Activated T-cell treated with anti-CD3 and anti-CD28 coated beads, Interleukin-2, amount 50 U/mL, for 24 hours (primary cell): ENCODE measurements around the gene KCNQ1OT1.

Experiments used
- DNase-seq: peaks from one replicate; pipeline ENCODE4 v3.0.0-alpha.2; 2020
- H3K27ac Mint-ChIP-seq: 2 replicates; pipeline ENCODE4 v1.8.0; 2020; ENCODE audit warnings: mild to moderate bottlenecking, mixed read lengths
- H3K27me3 Mint-ChIP-seq: 2 replicates; pipeline ENCODE4 v1.8.0; 2020; ENCODE audit warnings: mixed read lengths
- H3K36me3 Mint-ChIP-seq: 2 replicates; pipeline ENCODE4 v1.8.0; 2020; ENCODE audit warnings: low read depth, mixed read lengths
- H3K4me1 Mint-ChIP-seq: 2 replicates; pipeline ENCODE4 v1.8.0; 2020; ENCODE audit warnings: low read depth, mixed read lengths
- H3K4me3 Mint-ChIP-seq: 2 replicates; pipeline ENCODE4 v1.8.0; 2020; ENCODE audit warnings: mild to moderate bottlenecking, moderate library complexity, mixed read lengths
- H3K9me3 Mint-ChIP-seq: 2 replicates; pipeline ENCODE4 v1.8.0; 2020; ENCODE audit warnings: mixed read lengths

Gene KCNQ1OT1

DNA sequence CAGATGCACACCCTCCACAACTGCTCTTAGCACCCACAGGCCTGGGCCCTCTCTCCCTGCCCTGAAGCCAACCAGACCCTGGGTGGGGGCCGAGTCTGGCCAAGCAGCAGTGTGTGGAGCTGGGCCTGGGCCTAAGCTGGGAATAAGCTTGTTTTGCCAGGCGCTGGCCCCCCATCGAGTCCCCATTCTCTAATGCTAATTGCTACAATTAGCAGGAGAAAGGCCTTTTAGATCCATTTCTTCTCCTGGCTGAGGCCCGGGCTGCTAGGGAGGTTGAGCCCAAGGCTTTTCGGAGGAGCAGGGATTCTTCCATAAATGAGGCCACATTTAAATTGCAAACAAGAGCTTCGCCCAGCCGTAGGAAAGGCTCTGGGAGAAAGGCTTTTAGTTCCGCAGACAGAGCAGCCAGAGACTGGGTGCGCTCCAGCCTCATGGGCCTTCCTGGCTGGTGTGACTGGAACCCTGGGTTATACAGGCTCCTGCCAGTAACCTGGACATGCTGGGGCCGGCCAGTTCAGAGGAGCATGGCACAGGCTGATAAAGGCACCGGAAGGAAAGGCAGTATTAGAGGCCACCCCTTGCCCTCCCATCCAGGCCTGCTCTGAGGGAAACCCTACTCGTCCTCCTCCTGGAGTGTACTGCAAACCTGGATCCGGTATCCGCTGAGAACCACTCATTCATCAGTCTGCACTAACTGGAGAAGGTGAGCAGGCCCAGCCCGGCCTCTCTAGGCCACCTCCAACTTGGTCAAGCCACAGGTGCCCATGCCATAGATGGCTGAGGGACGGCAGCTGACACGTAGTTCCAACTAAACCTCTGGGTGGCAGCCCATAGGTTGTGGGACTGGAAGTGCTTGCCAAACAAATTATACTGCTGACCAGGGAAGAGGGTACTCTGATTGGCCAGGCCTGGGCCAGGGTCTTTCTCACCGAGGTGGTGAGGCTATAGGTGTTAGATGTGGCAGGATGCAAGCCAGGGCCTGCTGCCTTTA, 6.2 kb downstream of the KCNQ1OT1 start:
- Mint-ChIP-seq H3K4me1 (peaks cover 11% of the 10 kb centered on the region), H3K27ac (no peak overlapping the region), H3K27me3 (no peaks in the 10 kb centered on the region), H3K4me3 (no peak overlapping the region), H3K36me3 (peaks cover 7% of the 10 kb centered on the region), H3K9me3 (no peaks in the 10 kb centered on the region)
- DNase-seq = no peak

DNA sequence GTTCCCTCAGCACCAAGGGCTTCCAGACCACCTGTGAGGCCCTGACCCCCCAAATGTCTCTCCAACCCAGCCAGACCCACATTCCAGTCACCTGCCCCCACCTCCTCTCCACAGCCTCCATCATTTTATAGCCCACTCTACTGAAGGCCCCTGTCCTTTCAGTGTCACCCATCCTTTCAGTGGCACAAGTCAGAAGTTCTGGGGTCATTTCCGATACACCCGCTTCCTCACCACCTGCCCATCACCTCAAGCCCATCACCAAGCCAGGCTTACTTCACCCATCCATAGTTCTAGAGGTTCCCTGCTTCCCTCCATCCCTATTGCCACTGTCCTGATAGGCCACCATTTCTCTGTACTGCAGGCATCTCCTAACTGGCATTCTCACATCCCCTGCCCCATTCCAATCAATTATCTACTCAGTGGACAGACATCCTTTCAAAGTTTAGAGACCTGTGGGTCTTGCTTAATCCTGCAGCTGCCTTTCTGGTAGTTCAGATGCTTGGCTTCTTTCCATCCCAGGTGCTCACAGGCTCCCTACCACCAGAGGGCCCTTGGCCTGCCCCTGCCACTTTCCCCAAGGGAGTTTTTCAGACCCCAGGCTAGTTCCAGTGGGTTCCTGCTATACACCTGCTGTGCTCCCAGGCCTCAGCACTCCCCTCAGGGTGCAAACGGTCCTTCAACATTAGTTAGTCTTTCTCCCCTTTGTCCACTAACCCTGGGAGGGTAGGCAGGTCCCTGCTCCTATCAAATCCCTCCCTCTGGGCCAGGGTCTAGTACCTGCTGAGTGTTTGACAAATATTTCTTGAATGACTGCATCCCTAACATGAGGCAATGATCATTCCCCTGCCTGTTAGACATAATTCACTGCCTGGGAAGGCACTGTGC, 7.6 kb downstream of the KCNQ1OT1 start:
- no peaks in the 10 kb centered on the region for H3K27me3 Mint-ChIP-seq
- H3K4me3 Mint-ChIP-seq = no peak overlapping the region
- no peak for DNase-seq
- H3K4me1 Mint-ChIP-seq = peaks cover under 1% of the 10 kb centered on the region
- H3K36me3 Mint-ChIP-seq = peaks cover 3% of the 10 kb centered on the region
- H3K9me3 Mint-ChIP-seq = no peaks in the 10 kb centered on the region
- no peak overlapping the region for H3K27ac Mint-ChIP-seq

DNA sequence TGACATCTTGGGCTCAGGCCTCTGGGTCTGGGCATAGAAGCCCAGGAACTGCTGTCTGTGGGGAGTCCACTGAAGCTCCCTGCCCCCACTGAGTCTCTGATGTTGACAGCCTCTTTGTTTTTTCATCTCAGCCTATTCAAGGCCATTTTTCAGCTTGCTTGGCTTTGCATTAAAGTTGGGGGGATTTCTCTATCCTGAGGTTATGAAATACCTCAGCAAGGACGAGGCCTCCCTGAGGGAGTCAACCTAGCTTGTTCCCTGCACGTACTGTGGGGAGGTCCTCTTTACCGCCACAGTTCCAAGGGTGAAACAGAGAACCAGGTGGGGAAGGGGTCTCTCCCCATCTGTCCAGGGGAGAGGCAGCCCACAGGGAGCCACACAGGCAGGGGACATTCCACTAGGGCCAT, 8.4 kb downstream of the KCNQ1OT1 start:
- H3K36me3 Mint-ChIP-seq = no peaks in the 10 kb centered on the region
- H3K27me3 Mint-ChIP-seq = no peaks in the 10 kb centered on the region
- no peaks in the 10 kb centered on the region for H3K4me1 Mint-ChIP-seq
- H3K4me3 Mint-ChIP-seq = no peak overlapping the region
- no peak for DNase-seq
- no peak overlapping the region for H3K27ac Mint-ChIP-seq
- H3K9me3 Mint-ChIP-seq = no peaks in the 10 kb centered on the region

DNA sequence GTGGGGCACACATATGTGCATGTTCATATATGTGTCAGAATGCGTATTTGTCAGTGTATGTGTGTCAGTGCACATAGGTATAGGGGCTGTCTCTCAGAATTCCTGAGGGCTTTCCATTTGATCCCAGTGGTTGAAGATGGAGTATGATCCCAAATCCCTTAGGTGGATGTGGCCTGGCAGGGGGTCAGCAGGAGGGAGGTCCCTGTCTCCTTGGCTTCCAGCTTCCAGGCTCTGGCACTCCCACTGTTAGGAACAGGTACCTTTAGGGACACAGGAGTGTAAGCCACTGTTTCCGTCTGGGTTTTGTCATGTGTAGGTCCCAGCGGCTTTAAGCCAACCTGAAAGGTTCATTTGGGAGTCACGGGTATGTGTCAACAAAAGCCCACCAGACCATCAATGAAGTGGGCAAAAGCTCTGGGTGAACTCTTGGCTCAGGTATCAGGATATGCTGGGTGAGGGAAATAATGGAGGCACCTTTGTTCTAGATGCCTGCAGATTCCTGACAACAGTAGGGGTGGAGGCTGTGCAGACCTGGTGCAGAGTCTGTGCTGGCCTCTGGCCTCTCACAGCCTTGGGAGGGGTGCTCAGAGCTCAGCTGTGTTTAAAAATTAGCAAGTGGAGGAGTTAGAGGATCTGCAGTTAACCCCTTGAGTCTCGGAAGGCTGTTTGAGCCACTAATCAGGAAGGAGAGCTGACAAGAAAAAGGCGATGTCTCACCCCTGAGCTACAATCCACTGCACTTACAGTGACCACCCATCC, 9.0 kb downstream of the KCNQ1OT1 start:
- no peak for DNase-seq
- no peaks in the 10 kb centered on the region for H3K36me3 Mint-ChIP-seq
- no peaks in the 10 kb centered on the region for H3K9me3 Mint-ChIP-seq
- H3K27me3 Mint-ChIP-seq = no peaks in the 10 kb centered on the region
- H3K4me1 Mint-ChIP-seq = no peaks in the 10 kb centered on the region
- no peak overlapping the region for H3K4me3 Mint-ChIP-seq
- H3K27ac Mint-ChIP-seq = no peak overlapping the region

DNA sequence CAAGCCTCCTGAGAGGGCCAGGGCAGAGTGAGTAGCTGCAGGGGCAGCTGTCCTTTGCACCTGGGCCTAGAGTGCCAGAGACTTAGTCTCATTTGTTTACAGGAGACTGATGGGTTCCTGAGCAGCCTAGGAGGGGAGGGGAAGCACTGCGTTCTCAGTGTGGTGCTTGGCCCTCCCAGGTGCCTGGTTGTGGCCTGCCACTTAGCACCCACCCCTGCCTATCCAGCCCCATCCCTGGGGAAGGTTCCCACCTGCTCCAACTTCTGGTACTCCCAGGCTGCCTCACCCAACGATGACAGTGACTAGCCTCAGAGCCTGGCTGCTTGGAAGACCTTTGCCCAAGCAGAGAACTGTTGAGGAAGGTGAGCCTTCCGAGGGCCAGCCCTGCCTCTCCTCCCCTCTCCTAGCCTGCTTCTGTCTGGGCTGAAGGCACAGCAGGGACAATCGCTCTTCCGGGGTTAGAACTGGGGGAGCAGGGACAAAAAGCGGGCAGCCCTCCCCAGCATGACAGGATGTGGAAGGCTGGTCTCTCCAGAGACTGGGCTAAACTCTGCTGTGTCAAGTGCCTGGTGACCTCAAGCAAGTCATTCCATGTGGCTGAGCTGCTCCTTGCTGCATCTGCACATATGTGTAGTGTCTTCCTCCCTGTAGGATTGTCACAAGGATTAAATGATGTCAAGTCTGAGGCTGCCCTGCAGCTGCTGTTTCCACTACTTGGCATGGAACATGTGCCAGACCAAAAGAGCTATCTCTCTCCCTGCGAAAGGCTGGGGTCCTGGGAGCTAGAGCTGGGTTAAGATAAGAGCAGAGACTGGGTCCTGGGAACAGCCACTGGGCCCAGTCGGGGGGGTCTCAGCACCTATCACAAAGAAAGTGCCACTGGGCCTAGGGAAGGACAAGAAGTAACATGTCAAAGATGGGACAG, 9.9 kb downstream of the KCNQ1OT1 start:
- Mint-ChIP-seq H3K4me3 (no peak overlapping the region), H3K27ac (no peak overlapping the region), H3K4me1 (no peaks in the 10 kb centered on the region), H3K9me3 (no peaks in the 10 kb centered on the region), H3K36me3 (peaks cover 2% of the 10 kb centered on the region), H3K27me3 (no peaks in the 10 kb centered on the region)
- no peak for DNase-seq

DNA sequence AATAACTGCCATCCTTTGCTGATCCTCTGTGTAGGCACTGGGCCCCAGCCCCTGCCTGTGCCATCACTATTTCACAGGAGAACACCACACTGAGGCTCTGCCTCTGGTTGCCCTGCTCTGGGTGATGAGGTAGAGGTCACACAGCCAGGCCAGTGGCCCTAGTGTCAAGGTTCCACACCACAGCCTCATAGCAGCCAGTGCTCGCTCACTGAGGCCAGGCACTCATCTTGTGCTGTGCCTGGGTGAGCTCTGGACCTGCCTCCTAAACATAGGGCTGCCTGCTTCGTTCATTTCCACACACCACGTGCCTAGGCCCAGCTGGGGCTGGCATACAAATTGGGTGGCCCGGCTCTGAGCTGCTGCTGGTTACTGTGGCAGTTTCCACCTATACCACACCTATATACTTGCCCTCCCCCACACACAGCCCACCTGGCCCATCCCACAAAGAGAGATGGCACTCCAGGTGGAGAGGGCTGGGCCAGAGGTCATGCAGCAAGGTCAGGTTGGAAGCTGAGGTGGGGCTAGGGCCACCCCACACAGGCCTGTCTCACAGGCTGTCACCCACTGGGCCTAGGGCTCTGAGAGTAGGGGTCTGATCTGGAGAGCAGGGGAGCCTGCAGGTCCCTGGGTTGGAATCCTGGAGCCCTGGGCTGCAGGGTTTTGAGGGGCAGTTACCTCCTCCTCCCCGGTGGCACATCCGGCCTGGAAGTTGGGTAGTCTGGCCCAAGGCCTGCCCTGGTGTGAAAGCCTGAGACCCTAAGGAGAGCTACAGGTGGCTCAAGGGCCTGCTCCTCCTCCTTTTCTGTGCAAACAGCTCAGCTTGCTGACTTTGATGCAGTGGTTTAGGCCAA, 11.2 kb downstream of the KCNQ1OT1 start:
- no peaks in the 10 kb centered on the region for H3K9me3 Mint-ChIP-seq
- H3K4me3 Mint-ChIP-seq = no peak overlapping the region
- H3K27ac Mint-ChIP-seq = no peak overlapping the region
- no peak for DNase-seq
- peaks cover 4% of the 10 kb centered on the region for H3K36me3 Mint-ChIP-seq
- H3K4me1 Mint-ChIP-seq = no peaks in the 10 kb centered on the region
- H3K27me3 Mint-ChIP-seq = no peaks in the 10 kb centered on the region

DNA sequence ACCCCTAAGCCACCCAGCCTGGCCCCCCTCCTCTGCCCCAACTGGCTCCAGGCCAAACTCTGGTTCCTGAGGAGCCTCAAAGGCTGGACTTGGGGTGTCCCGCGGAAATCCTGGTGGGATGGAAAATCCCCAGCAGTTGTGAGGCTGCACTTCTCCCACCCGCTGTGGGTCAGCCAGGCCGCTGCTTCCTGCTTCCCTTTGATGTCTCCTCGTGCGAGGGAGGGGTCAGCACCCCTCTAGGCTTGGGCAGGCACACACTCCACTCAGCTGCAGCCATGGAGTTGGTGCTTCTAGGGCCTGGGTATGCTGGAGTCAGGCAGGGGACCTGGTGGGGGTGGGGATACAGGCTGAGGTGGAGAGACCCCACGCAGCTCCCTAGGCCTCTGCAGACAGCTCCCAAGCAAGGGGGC, 12.0 kb downstream of the KCNQ1OT1 start:
- Mint-ChIP-seq H3K27me3 (no peaks in the 10 kb centered on the region), H3K4me1 (no peaks in the 10 kb centered on the region), H3K36me3 (peaks cover 4% of the 10 kb centered on the region), H3K9me3 (no peaks in the 10 kb centered on the region), H3K27ac (no peak overlapping the region), H3K4me3 (no peak overlapping the region)
- no peak for DNase-seq

DNA sequence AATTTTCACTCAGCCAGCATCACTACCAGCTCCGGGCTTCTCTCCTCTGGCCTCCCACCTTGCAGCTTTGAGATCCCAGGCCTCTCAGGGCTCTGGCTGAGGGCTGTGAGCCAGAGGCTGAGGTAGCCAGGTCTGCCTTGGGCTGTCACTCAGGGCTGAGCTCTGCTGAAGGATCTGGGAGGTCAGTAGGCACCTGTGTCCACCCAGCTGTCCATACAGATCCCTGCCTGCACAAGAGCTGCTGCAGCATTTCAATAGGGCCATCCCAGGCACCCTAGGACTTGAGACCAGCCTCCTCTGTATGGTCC, 12.6 kb downstream of the KCNQ1OT1 start:
- no peak for DNase-seq
- peaks cover 4% of the 10 kb centered on the region for H3K36me3 Mint-ChIP-seq
- H3K27me3 Mint-ChIP-seq = no peaks in the 10 kb centered on the region

DNA sequence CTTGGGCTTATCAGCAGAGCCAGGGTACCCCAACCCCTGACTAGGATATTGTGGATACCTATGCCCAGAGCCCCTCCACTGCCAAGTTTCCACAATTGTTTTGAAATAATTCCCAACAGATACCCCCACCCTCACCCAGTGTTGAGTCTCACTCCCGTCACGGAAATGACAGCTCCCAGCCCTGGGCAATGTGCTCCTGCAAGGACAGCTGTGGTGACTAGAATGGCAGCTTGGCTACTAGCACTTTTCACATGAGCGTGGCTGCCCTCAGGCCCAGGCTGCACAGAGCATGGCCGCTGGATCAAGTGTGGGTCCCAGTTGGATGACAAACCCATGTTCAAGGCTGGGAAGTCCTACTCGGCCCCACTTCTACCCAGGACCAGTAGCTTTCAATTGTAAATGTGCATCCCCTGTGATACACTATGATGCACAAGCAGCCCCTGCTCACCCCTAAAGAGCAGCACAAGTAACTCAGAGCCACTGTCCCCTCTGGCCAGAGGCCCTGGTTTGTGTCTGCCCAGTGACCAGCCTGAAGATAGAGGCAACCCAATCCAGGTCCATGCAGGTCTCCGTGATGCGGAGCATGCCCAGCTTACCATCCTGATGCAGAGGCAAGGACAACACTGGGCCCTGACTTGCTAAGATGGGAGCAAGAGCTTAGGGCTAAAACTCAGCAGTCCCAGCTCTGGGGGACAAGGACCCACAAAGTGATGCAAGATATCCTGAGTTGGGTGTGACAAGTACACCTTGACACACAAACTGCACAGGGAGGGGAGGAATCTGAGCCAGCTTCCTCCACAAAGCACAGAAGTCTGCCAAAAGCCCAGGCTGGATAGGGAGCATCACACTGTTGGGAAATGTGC, 13.2 kb downstream of the KCNQ1OT1 start:
- Mint-ChIP-seq H3K27me3 (no peaks in the 10 kb centered on the region), H3K36me3 (peaks cover 4% of the 10 kb centered on the region), H3K9me3 (no peaks in the 10 kb centered on the region), H3K27ac (no peak overlapping the region), H3K4me3 (no peak overlapping the region), H3K4me1 (no peaks in the 10 kb centered on the region)
- DNase-seq = no peak

More for the DNA sequence above, 12.6 kb downstream of the KCNQ1OT1 start:
- Mint-ChIP-seq H3K4me1 (no peaks in the 10 kb centered on the region), H3K27ac (no peak overlapping the region), H3K9me3 (no peaks in the 10 kb centered on the region), H3K4me3 (no peak overlapping the region)

DNA sequence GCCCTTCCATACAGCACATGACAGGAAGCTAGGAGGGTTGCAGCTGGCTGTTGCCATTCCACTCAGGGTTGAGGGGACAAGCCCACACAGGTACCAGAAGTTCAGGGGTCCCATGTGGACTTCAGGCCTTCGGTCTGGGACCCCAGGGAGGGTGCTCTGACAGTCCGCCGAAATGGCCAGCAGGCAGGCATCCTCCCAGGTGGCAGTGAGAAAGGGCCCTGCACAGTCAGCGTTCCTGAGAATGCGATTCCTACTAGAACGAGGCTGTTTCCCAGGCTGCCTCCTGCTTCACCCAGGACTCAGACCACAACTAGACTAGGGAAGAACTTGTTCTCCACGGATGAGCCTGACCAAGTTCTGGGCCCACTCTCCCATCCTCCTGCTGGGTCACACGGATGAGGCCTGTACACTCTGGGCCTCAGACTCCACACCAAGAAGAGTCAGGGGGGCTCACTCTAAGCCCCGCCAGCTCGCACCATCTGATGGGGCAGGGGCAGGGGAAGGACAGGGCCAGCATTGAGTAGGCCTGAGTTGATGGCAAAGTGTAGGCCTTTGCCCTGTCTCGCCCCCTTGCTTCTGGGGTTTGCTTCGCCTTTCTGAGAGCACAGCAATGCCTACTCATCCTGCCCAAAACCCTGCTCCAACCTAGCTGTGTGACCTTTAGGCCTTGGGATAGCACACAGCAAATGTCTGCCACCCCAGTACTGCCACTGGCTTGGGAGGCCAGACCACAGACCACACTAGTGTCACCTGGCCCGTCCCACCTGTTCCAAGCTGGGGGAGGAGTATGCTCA, 14.0 kb downstream of the KCNQ1OT1 start:
- no peak for DNase-seq
- Mint-ChIP-seq H3K27ac (no peak overlapping the region), H3K4me1 (no peaks in the 10 kb centered on the region), H3K9me3 (no peaks in the 10 kb centered on the region), H3K27me3 (no peaks in the 10 kb centered on the region), H3K4me3 (no peak overlapping the region), H3K36me3 (peaks cover 4% of the 10 kb centered on the region)

DNA sequence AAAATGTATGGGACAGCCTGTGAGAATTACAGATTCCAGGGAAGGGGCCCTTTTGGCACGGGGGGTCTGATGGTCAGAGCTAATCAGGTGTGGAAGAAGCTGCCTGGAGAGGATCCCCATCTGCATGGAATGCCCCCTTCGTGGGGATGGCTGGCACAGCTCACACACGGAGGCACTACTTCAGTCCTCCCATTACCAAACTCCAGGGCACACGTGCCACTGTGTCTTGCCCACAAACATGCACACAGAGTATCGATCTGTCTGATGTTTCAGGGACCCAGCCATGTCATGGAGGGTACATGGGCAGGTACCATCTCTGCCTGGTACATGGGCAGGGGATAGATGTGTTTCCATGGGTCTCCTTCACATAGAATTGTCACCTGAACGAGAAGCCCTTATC, 14.7 kb downstream of the KCNQ1OT1 start:
- peaks cover 4% of the 10 kb centered on the region for H3K36me3 Mint-ChIP-seq

DNA sequence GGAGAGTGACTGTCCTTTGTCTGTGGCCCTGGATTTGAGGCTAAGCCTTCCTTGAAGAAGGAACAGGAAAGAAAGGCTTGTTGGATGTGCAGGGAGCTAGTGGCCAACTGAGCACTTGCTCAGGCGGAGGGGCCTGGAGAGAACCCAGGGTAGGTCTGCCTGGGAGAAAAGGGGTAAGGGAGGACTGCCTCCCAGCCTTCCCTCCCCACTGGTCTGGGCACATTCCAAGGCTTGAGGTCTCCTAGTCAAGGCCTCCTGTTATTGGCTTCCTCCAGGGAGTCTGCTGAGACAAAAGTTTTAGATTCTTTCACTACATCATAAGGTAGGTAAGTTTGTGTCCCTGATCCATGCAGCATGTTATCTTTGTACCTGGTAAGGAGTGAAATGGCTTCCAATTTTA, 15.2 kb downstream of the KCNQ1OT1 start:
- DNase-seq = no peak
- Mint-ChIP-seq H3K9me3 (no peaks in the 10 kb centered on the region), H3K27me3 (no peaks in the 10 kb centered on the region), H3K4me1 (peaks cover under 1% of the 10 kb centered on the region), H3K4me3 (no peak overlapping the region), H3K36me3 (peaks cover 4% of the 10 kb centered on the region), H3K27ac (no peak overlapping the region)

More for the DNA sequence above, 14.7 kb downstream of the KCNQ1OT1 start:
- no peak for DNase-seq
- no peak overlapping the region for H3K27ac Mint-ChIP-seq
- H3K27me3 Mint-ChIP-seq = no peaks in the 10 kb centered on the region
- no peak overlapping the region for H3K4me3 Mint-ChIP-seq
- no peaks in the 10 kb centered on the region for H3K4me1 Mint-ChIP-seq
- H3K9me3 Mint-ChIP-seq = no peaks in the 10 kb centered on the region
